AG09309 (cell line): Measurements from ENCODE around the gene ERO1B.
"Not testable (repeated sequence)": the region's sequence is repeated elsewhere in the genome, so short reads cannot be mapped to it uniquely, and the experiment has no call there.

ENCODE experiments used
- DNase-seq: peaks from one replicate; pipeline ENCODE4 v3.0.0-alpha.2; 2010; ENCODE audit warnings: low read depth
- H3K4me3 ChIP-seq: 2 replicates; pipeline ENCODE4 v1.5.1; 2011; ENCODE audit warnings: mild to moderate bottlenecking, low read depth, low read length, moderate library complexity; ENCODE audit not compliant: control insufficient read depth
- CTCF ChIP-seq: IDR thresholded peaks from 2 replicates; pipeline ENCODE4 v1.5.1; 2011; ENCODE audit warnings: mild to moderate bottlenecking, low read depth, low read length, inconsistent platforms; ENCODE audit not compliant: insufficient read depth, control insufficient read depth; ENCODE audit errors: missing control alignments

ERO1B gene

GRCh38 chr1:236281654-236282424 is at the start of gene ERO1B:
TSS of gene ERO1B (minus strand) at chr1:236281958. CDS start at chr1:236281783, 175 bp downstream.
- peak; percentile 57 for DNase-seq
- peak within 1 kb of the TSS; percentile 72 for H3K4me3 ChIP-seq
- TF ChIP-seq CTCF = no peak

- H3K4me3 ChIP-seq, DNase-seq: not testable (repeated sequence)
Measured at GRCh38 chr1:236331412-236331811, 49.7 kb upstream of the ERO1B start.

- no peak overlapping the region for H3K4me3 ChIP-seq
- TF ChIP-seq CTCF = no peak
- DNase-seq = no peak
Measured at GRCh38 chr1:236326432-236326831, 44.7 kb upstream of the ERO1B start.

GRCh38 chr1:236325567-236325966 is 43.8 kb upstream of the ERO1B start:
- no peak for DNase-seq

GRCh38 chr1:236323819-236324411 is 42.2 kb upstream of the ERO1B start:
- H3K4me3 ChIP-seq = no peak overlapping the region
- no peak for TF ChIP-seq CTCF
- no peak for DNase-seq

More at GRCh38 chr1:236325567-236325966, 43.8 kb upstream of the ERO1B start:
- H3K4me3 ChIP-seq = no peak overlapping the region
- TF ChIP-seq CTCF = no peak

- no peak overlapping the region for H3K4me3 ChIP-seq
- TF ChIP-seq CTCF = no peak
- DNase-seq = no peak
Measured at GRCh38 chr1:236322566-236323409, 41.0 kb upstream of the ERO1B start.
